Epithelial cell of esophagus (primary cell): Measurements from ENCODE around the gene RNLS.

Experiments used
- DNase-seq: peaks from one replicate; pipeline ENCODE4 v3.0.0; 2010; ENCODE audit warnings: low read depth
- H3K4me3 ChIP-seq: 2 replicates; pipeline ENCODE4 v1.5.1; 2011; ENCODE audit warnings: mild to moderate bottlenecking, low read length, control low read depth
- CTCF ChIP-seq: IDR thresholded peaks from 2 replicates; pipeline ENCODE4 v1.5.1; 2011; ENCODE audit warnings: low read depth, mild to moderate bottlenecking, low read length, control low read depth, inconsistent platforms; ENCODE audit not compliant: insufficient read depth; ENCODE audit errors: missing control alignments

Gene RNLS

DNA sequence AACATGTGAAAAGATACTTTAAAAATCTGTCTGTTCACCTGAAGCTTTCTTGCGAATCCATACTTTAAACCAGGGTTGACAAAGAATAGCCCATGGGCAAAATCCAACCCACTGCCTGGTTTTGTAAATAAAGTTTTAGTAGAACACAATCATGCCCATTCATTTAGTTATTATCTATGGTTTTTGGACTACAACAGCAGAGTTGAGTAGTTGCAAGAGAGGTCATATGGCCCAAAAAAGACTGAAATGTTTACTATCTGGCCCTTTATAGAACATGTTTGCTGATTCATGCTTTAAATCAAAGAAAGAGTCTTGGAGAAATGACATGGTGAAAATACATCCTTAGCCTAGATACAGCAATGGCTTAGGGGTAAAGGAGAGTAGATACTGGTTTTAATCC lies 356.2 kb downstream of the RNLS start:
- DNase-seq, result no peak
- TF ChIP-seq CTCF, result no peak
- no peak overlapping the region for H3K4me3 ChIP-seq

- H3K4me3 ChIP-seq, result no peak overlapping the region
- no peak for DNase-seq
Measured at GRCh38 chr10:88226071-88226659, 357.0 kb downstream of the RNLS start.

More at GRCh38 chr10:88226071-88226659, 357.0 kb downstream of the RNLS start:
- TF ChIP-seq CTCF, result no peak
